ENCODE data around the gene ATP23. TPM values are rescaled to one million over a fixed set of nuclear protein-coding genes. Genes with fewer than 3 reads are reported as not detected.

Gene ATP23
- total RNA-seq, 1 experiment from 2014 or later: 9.1 TPM

GRCh38 chr12:58008634-58009033 lies 67.3 kb downstream of the ATP23 start:
- TF ChIP-seq SIN3A (IDR thresholded peaks at IDR 0.05; ENCODE audit: low read depth): no peak
- TF ChIP-seq ZBTB33 (IDR thresholded peaks at IDR 0.05; ENCODE audit: extremely low read depth, insufficient replicate concordance, low read length): no peak
- TF ChIP-seq CTCF (IDR thresholded peaks at IDR 0.05 in 2 of 3, conservative IDR thresholded peaks at IDR 0.05 in 1 of 3; ENCODE audit: borderline replicate concordance in 1 of 3, insufficient read depth in 1 of 3, low read depth in 2 of 3, low read length in 2 of 3): no peak
- no peak for TF ChIP-seq POLR2AphosphoS5 (IDR thresholded peaks at IDR 0.05; ENCODE audit: low read depth, low read length)
- no peak for TF ChIP-seq TCF7L2 (IDR thresholded peaks at IDR 0.05; ENCODE audit: borderline replicate concordance, extremely low read depth, insufficient read depth, insufficient read length)
- TF ChIP-seq POLR2A (IDR thresholded peaks at IDR 0.05; ENCODE audit: borderline replicate concordance, extremely low read depth, insufficient read depth, insufficient read length): no peak
- no peak for TF ChIP-seq JUND (IDR thresholded peaks at IDR 0.05)
- TF ChIP-seq SP1 (IDR thresholded peaks at IDR 0.05; ENCODE audit: low read depth): no peak
- no peak for TF ChIP-seq ZFX (IDR thresholded peaks at IDR 0.05)
- no peak for TF ChIP-seq ZNF274 (IDR thresholded peaks at IDR 0.05; ENCODE audit: low read depth, low read length)
- no peak for TF ChIP-seq SRF (IDR thresholded peaks at IDR 0.05; ENCODE audit: low read depth)
- no peak for TF ChIP-seq ATF3 (IDR thresholded peaks at IDR 0.05)
- TF ChIP-seq MAX (IDR thresholded peaks at IDR 0.05): no peak
- no peak for TF ChIP-seq CBX3 (IDR thresholded peaks at IDR 0.05; ENCODE audit: low read depth)
- TF ChIP-seq FOSL1 (IDR thresholded peaks at IDR 0.05; ENCODE audit: low read depth): no peak
- no peak for TF ChIP-seq RAD21 (IDR thresholded peaks at IDR 0.05; ENCODE audit: low read depth)
- TF ChIP-seq ELF1 (IDR thresholded peaks at IDR 0.05; ENCODE audit: borderline replicate concordance, low read depth): no peak
- TF ChIP-seq EZH2phosphoT487 (IDR thresholded peaks at IDR 0.05; ENCODE audit: borderline replicate concordance): no peak
- TF ChIP-seq CEBPB (IDR thresholded peaks at IDR 0.05; ENCODE audit: low read depth): no peak
- no peak for TF ChIP-seq REST (IDR thresholded peaks at IDR 0.05; ENCODE audit: low read depth)
- intact Hi-C loops (cut with micrococcal nuclease): no loop called here
- BruUV-seq (replicated peaks): no TSS peak
- ChIA-PET CTCF (no interaction called here), POLR2A (no interaction called here), RAD21 (ENCODE audit: low non-redundant PET in 1 of 2, low total read pairs in 2 of 2, uncharacterized antibody in 2 of 2, unreplicated experiment in 2 of 2) (no interaction called here)
- Histone ChIP-seq H3K9ac (ENCODE audit: low read length) (no peak overlapping the region), H2AFZ (ENCODE audit: low read depth, low read length, poor library complexity, severe bottlenecking) (no peak overlapping the region), H3K27me3 (ENCODE audit: insufficient read depth, low read length) (no peaks in the 10 kb centered on the region), H3K4me3 (replicated peaks in 1 of 2; ENCODE audit: low read depth in 1 of 2, low read length in 2 of 2) (no peak overlapping the region), H3K9me3 (ENCODE audit: control insufficient read depth in 1 of 2, insufficient read depth in 1 of 2, low read depth in 1 of 2, low read length in 2 of 2) (no peaks in the 10 kb centered on the region), H3K4me1 (ENCODE audit: control insufficient read depth in 1 of 2, insufficient read depth in 2 of 2, low read length in 2 of 2) (no peaks in the 10 kb centered on the region), H3K27ac (ENCODE audit: low read depth, low read length) (no peak overlapping the region), H3K4me2 (ENCODE audit: low read length) (no peak overlapping the region), H3K79me2 (ENCODE audit: insufficient read depth, low read length) (no peaks in the 10 kb centered on the region), H3K36me3 (ENCODE audit: control insufficient read depth in 1 of 2, insufficient read depth in 2 of 2, low read length in 2 of 2) (no peaks in the 10 kb centered on the region), H3K9me2 (ENCODE audit: insufficient read depth) (no peaks in the 10 kb centered on the region), H4K20me1 (ENCODE audit: insufficient read depth) (no peaks in the 10 kb centered on the region)
- no peak for ATAC-seq
- DNase-seq (ENCODE audit: low read depth, low spot score): no peak
